SW480 (cell line): ENCODE results near the gene C14orf180.
"Not testable (repeated sequence)": the region's sequence is repeated elsewhere in the genome, so short reads cannot be mapped to it uniquely, and the experiment has no call there.

ENCODE experiments used
- DNase-seq: peaks from one replicate; pipeline ENCODE4 v3.0.0-alpha.2; 2016; ENCODE audit warnings: low spot score

C14orf180 gene

DNA sequence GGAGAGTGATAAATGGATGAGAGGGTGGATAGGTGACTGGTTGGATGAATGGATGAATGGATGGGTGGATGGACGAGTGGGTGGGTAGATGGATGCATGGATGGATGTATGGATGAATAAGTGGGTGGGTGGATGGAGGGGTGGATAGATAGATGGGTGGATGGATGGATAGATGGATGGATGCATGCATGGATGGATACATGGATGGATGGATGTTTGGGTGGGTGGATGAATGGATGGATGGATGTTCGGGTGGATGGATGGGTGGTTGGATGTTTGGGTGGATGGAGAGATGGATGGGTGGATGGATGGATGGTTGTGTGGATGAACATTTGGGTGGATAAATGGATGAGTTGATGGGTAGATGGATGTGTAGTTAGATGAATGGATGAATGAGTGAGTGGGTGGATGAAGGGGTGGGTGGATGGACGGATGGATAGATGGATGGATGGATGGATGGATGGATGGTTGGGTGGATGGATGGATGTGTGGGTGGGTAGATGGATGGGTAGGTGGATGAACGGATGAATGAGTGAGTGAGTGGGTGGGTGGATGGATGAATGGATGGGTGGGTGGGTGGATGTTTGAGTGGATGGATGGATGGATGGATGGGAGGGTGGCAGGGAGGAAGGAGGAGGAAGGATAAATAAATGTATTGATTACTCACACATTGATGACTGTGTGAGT, 34.7 kb downstream of the C14orf180 start:
- DNase-seq, result no peak

DNA sequence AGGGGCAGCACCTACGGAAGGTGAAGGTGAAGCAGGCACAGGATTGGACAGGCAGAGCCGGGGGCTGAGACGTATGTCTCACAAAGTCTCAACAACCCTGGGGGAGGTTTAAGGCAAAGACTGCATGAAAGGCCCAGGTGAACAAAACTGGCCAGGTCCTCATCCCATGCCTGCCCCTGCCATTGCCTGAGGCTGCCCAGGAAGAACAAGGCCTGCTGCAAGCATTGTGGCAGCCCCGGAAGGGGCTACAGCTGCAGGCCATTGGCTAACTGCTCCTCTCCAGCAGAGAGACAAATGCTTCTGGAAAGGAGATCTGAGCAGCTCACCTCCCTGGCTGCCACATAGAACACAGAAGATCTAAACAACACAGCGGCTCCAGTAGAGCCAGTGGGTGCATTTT, 45.4 kb downstream of the C14orf180 start:
- DNase-seq, result no peak

- DNase-seq, result no peak
Observed at GRCh38 chr14:104632781-104633180, 53.2 kb downstream of the C14orf180 start.

DNA sequence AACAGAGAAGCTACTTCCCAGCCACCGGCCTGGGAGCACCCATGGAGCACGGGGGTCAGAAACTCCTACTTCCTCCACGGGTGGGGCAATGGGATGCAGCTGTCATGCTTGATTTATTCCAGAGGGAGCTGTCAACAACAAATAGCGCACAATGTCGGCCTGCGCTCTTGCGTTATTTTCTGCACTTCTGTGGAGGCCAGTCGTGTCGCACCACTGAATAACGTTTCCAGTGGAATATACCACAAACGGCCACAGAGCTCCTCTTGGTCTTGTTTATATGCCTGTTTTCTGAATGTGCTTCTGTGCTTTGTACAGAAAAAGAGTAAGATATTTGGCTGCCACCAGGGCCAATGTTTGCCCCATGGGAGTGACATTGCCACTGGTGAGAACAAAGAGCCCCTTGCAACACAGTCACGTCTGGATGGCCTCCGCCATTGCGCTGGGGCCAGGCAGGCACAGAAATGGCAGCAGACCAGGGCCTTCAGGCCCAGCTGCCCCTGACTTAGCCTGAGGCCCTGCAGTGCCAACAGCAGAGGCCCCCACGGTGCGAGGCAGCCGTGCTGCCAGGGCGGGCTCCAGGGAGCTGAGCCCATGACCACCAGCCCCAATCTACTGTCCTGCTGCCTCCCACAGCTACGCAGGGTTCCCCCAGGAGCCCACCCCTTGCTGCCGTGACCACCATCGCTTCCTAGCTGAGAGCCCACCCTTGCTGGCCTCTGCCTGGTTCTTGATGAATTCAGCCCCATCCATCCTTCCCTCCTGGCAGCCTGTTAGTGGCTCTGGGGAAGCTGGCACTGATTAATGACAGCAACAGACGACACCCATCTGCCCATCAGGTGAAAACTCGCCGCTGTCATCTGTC, 53.9 kb downstream of the C14orf180 start:
- no peak for DNase-seq

- DNase-seq, result no peak
Observed at GRCh38 chr14:104634138-104634760, 54.7 kb downstream of the C14orf180 start.

GRCh38 chr14:104634886-104635570, 55.5 kb downstream of the C14orf180 start:
- DNase-seq, result no peak

DNA sequence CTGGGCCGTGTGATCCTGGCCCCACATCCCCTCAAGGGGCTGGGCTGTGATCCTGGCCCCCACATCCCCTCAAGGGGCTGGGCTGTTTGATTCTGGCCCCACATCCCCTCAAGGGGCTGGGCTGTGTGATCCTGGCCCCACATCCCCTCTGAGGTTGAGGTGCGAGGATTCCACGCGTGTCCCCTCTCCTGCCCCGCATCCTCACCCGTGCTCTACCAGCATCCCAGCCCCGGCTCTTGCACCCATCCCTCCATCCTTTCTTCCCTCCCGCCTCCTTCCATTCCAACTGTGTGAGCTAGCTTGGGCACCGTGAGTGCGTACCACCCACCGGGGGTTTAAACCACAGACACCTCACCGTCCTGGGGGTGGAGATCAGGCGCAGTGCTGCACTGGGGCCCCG, 56.2 kb downstream of the C14orf180 start:
- DNase-seq, result no peak

DNA sequence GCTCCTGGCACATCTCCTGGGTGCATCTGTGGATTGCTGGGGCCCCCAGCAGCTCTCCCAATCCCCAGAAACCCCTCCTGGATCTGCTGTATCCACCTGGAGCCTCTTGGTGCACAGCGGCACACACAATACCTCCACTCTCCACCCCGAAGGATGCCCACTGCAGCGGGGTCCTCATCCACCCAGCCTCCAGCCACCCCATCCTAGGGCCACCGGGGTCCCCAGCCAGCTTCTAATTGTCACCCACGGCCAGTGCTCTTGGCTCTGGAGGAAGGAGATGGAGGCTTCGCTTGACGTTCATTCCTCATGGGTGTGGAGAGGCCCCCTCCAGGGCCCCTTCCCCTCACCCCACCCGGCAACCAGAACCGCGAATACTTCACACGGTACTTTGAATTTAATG, 56.6 kb downstream of the C14orf180 start:
- DNase-seq, result no peak

GRCh38 chr14:104636846-104637545, 57.4 kb downstream of the C14orf180 start:
- not testable (repeated sequence) for DNase-seq

DNA sequence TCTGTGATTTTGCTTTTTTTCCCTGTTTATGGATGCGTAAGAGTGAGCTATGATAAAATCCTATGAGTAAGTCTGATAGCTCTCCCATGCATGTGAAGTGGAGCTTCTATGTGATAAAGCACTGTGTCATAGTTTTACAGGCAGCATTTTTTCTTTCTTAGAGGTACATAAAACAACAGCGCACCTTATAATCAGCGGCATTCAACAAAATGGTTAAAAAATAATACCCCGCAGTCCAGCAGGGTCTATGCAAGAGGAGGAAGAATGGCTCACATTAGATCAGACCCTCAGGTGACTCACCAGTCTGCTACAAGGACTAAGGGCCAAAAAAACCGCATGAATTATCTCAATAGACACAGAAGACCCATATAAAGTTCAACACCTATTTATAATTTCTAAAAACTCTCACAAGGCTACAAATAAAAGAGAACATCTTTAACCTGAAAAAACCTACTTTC, 58.0 kb downstream of the C14orf180 start:
- DNase-seq, result no peak

DNA sequence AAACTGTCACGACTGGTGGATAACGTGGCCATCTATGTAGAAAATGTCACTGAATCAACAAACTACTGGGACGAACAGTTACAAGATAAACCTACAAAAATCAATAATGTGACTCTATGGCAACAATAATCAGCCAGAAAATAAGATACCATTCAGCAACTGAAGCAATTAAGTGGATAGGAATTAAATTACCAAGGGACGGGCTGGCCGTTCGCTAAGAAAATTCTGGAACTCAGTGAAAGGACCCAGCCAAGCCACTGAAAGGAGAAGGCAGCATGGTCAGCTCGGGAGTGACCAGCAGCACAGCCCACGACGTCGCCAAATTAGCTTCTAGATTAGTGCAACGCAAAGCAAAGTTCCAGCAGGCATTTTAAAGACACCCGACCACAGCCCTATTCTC, 58.6 kb downstream of the C14orf180 start:
- no peak for DNase-seq

GRCh38 chr14:104638927-104639450, 59.4 kb downstream of the C14orf180 start:
- no peak for DNase-seq

DNA sequence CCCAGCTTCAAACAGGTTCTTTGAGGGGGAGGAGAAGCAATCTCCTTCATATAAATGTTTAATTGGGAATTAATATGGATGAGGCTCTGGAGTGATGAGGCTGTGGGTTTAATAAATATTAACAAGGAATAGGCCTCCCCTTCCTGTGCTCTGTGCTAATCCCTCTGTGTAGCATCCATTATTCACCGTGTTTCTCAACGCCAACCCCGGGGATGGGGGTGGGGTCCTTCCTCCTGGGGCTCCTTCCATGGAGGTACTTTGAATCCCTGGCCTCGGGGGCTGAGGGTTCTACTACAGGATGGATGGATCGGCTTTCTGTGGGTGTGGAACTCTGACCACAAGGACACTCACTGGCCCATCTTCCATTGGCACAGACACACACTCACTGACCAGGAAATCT, 59.9 kb downstream of the C14orf180 start:
- no peak for DNase-seq
